Mesothelial cell of epicardium (in vitro differentiated cells): ENCODE measurements around the gene PMM2. TPM values are rescaled to one million over a fixed set of nuclear protein-coding genes. Genes with fewer than 3 reads are reported as not detected.

Experiments
- DNase-seq, 2 experiments: peaks; one replicate each; pipeline ENCODE4 v3.0.0; 2021; ENCODE audit warnings: low spot score in 2 of 2; ENCODE audit not compliant: unreplicated experiment in 2 of 2
- H3K27ac Mint-ChIP-seq: 2 replicates; pipeline ENCODE4 v1.8.0; 2021; ENCODE audit warnings: mixed read lengths
- H3K27me3 Mint-ChIP-seq: 2 replicates; pipeline ENCODE4 v1.8.0; 2021; ENCODE audit warnings: low read depth, mixed read lengths
- H3K36me3 Mint-ChIP-seq: 2 replicates; pipeline ENCODE4 v1.8.0; 2021; ENCODE audit warnings: mixed read lengths
- H3K4me1 Mint-ChIP-seq: 2 replicates; pipeline ENCODE4 v1.8.0; 2021; ENCODE audit warnings: mixed read lengths
- H3K4me3 Mint-ChIP-seq: 2 replicates; pipeline ENCODE4 v1.8.0; 2021; ENCODE audit warnings: mild to moderate bottlenecking, moderate library complexity, mixed read lengths
- H3K9me3 Mint-ChIP-seq: 2 replicates; pipeline ENCODE4 v1.8.0; 2021; ENCODE audit warnings: mixed read lengths
- CTCF ChIP-seq: fragments of 200-600 bp; sonication (generic); IDR thresholded peaks from one replicate; pipeline ENCODE4 v1.5.0; 2021; ENCODE audit warnings: antibody characterized with exemption; ENCODE audit not compliant: unreplicated experiment
- total RNA-seq: library from RNA; stranded (reverse); gene quantifications from 3 replicates; pipeline ENCODE4 v1.2.1, GENCODE V29; 2021

Gene PMM2
- total RNA-seq, 1 donor from 2014 or later = 41.7 TPM

- no peak for TF ChIP-seq CTCF
- no peaks in the 10 kb centered on the region for H3K36me3 Mint-ChIP-seq
- no peak for DNase-seq
- H3K27ac Mint-ChIP-seq = peak overlapping the region; percentile 80
- no peak overlapping the region for H3K4me3 Mint-ChIP-seq
- H3K4me1 Mint-ChIP-seq = peaks cover 8% of the 10 kb centered on the region
- H3K27me3 Mint-ChIP-seq = no peaks in the 10 kb centered on the region
- H3K9me3 Mint-ChIP-seq = no peaks in the 10 kb centered on the region
Measured at GRCh38 chr16:8878523-8878911, 80.9 kb downstream of the PMM2 start.

GRCh38 chr16:8880839-8881510 lies 83.3 kb downstream of the PMM2 start:
- DNase-seq = no peak
- no peaks in the 10 kb centered on the region for H3K9me3 Mint-ChIP-seq

GRCh38 chr16:8882041-8882617 lies 84.5 kb downstream of the PMM2 start, which contains the start of gene LITAFD:
Gene LITAFD (plus strand): TSS chr16:8882351. CDS start chr16:8884356, 2,005 bp downstream.
- no peak for TF ChIP-seq CTCF
- no peak within 1 kb of the TSS for H3K4me3 Mint-ChIP-seq
- peaks cover 8% of the 10 kb centered on the region for H3K4me1 Mint-ChIP-seq
- H3K27me3 Mint-ChIP-seq = no peaks in the 10 kb centered on the region
- no peaks in the 10 kb centered on the region for H3K9me3 Mint-ChIP-seq
- DNase-seq = no peak
- no peak within 1 kb of the TSS for H3K27ac Mint-ChIP-seq
- H3K36me3 Mint-ChIP-seq = peaks cover 3% of the 10 kb centered on the region

More at GRCh38 chr16:8880839-8881510, 83.3 kb downstream of the PMM2 start:
- Mint-ChIP-seq H3K4me3 (no peak overlapping the region), H3K27me3 (no peaks in the 10 kb centered on the region), H3K36me3 (no peaks in the 10 kb centered on the region), H3K4me1 (peaks cover 8% of the 10 kb centered on the region), H3K27ac (no peak overlapping the region)
- TF ChIP-seq CTCF = no peak

GRCh38 chr16:8882725-8883377 lies 85.2 kb downstream of the PMM2 start:
- no peak for DNase-seq
- no peaks in the 10 kb centered on the region for H3K9me3 Mint-ChIP-seq

More at GRCh38 chr16:8882725-8883377, 85.2 kb downstream of the PMM2 start:
- Mint-ChIP-seq H3K36me3 (peaks cover 7% of the 10 kb centered on the region), H3K27ac (no peak overlapping the region), H3K4me1 (peaks cover 8% of the 10 kb centered on the region), H3K4me3 (no peak overlapping the region), H3K27me3 (no peaks in the 10 kb centered on the region)
- no peak for TF ChIP-seq CTCF
